Esophagus muscularis mucosa (tissue), 4 donors: ENCODE measurements around the gene GNB5. TPM values are rescaled to one million over a fixed set of nuclear protein-coding genes. Genes with fewer than 3 reads are reported as not detected.
A peak's percentile ranks its signal among the peaks of the same experiment; 100 is the strongest.

Experiments used
- DNase-seq: peaks from one replicate; pipeline ENCODE4 v3.0.0-alpha.2; 2017; ENCODE audit errors: extremely low spot score
- H3K27ac ChIP-seq, 4 donors: fragments of 200-600 bp; sonication (generic); replicated peaks in 1 of 4; 1 replicate in 3 of 4; 2 replicates in 1 of 4; pipeline ENCODE4 v1.5.1; 2016 to 2019; ENCODE audit warnings: mild to moderate bottlenecking in 1 of 4
- H3K27me3 ChIP-seq, 4 donors: fragments of 200-600 bp; sonication (generic); one replicate each; pipeline versions ENCODE4 v1.5.1 to v1.6.0; 2016 to 2019
- H3K36me3 ChIP-seq, 4 donors: fragments of 200-600 bp; sonication (generic); one replicate each; pipeline ENCODE4 v1.5.1; 2016 to 2019
- H3K4me1 ChIP-seq, 4 donors: fragments of 200-600 bp; sonication (generic); one replicate each; pipeline ENCODE4 v1.5.1; 2016 to 2019
- H3K4me3 ChIP-seq, 4 donors: fragments of 200-600 bp; sonication (generic); 1 replicate in 2 of 4; 2 replicates in 2 of 4; pipeline ENCODE4 v1.5.1; 2016 to 2019; ENCODE audit warnings: mild to moderate bottlenecking in 4 of 4, moderate library complexity in 1 of 4
- H3K9me3 ChIP-seq, 4 donors: fragments of 200-600 bp; sonication (generic); 1 replicate in 3 of 4; 2 replicates in 1 of 4; pipeline ENCODE4 v1.5.1; 2016 to 2019
- CTCF ChIP-seq, 3 experiments: fragments of 200-600 bp in 2 of 3; fragments of 450-650 bp in 1 of 3; sonication (generic) in 2 of 3; IDR thresholded peaks; one replicate each; pipeline ENCODE4 v1.5.1; 2017 to 2019; ENCODE audit warnings: antibody characterized with exemption in 3 of 3, mild to moderate bottlenecking in 2 of 3, moderate library complexity in 1 of 3
- EP300 ChIP-seq: sonication (generic); formaldehyde crosslinking; IDR thresholded peaks from one replicate; pipeline ENCODE4 v1.6.1; 2017; ENCODE audit warnings: antibody characterized with exemption
- POLR2A ChIP-seq: fragments of 450-650 bp; IDR thresholded peaks from one replicate; pipeline ENCODE4 v1.6.1; 2017; ENCODE audit warnings: antibody characterized with exemption, moderate library complexity, mild to moderate bottlenecking, low read depth
- POLR2AphosphoS5 ChIP-seq, 2 donors: sonication (generic); formaldehyde crosslinking; IDR thresholded peaks; one replicate each; pipeline ENCODE4 v1.6.1; 2017; ENCODE audit warnings: antibody characterized with exemption in 2 of 2
- WGBS: methylation state at CpG from one replicate; pipeline ENCODE4 v1.1.5; 2018; 5-methylcytosine and 5-hydroxymethylcytosine counted together
- intact Hi-C: fragments of 100-400 bp; cut with DNase I; formaldehyde crosslinking; loops from one replicate; pipeline ENCODE4 v1.15.1; 2023
- total RNA-seq, 4 donors: library from RNA; depleted of rRNA; stranded (reverse); fragments of >200 nt; gene quantifications; one replicate each; pipeline versions ENCODE4 v1.1.0 to v1.2.1, GENCODE V29; 2016

GNB5 gene
- total RNA-seq, 4 donors from 2014 or later: 26.7 to 50.1 (median 36.2) TPM

- intact Hi-C loops: no loop called here
- H3K27ac ChIP-seq: no peak overlapping the region
- no peaks in the 10 kb centered on the region for H3K36me3 ChIP-seq
- no peaks in the 10 kb centered on the region for H3K27me3 ChIP-seq
- DNase-seq: no peak
- H3K9me3 ChIP-seq: no peaks in the 10 kb centered on the region
- H3K4me1 ChIP-seq: no peaks in the 10 kb centered on the region
- no peak overlapping the region for H3K4me3 ChIP-seq
- WGBS: 89% methylated on average over 10 of the region's 10 CpGs
- TF ChIP-seq EP300: no peak
- TF ChIP-seq POLR2AphosphoS5 (IDR thresholded peaks at IDR 0.05): no peak
- no peak for TF ChIP-seq CTCF (IDR thresholded peaks at IDR 0.05)
- TF ChIP-seq POLR2A: no peak
These were observed 119.6 kb downstream of the GNB5 start for GRCh38 chr15:52071570-52071969.

- TF ChIP-seq CTCF (IDR thresholded peaks at IDR 0.05) (no peak), EP300 (no peak), POLR2AphosphoS5 (IDR thresholded peaks at IDR 0.05) (no peak), POLR2A (no peak)
- H3K9me3 ChIP-seq: no peaks in the 10 kb centered on the region
- intact Hi-C loops: no loop called here
These were observed 121.6 kb downstream of the GNB5 start for GRCh38 chr15:52069559-52069958.

GRCh38 chr15:52068004-52068615, 123.1 kb downstream of the GNB5 start:
- Histone ChIP-seq H3K27ac (no peak overlapping the region), H3K4me3 (no peak overlapping the region), H3K27me3 (no peaks in the 10 kb centered on the region), H3K36me3 (peaks cover 10 to 28% (median 21%) of the 10 kb centered on the region in 4 donors), H3K4me1 (no peaks in the 10 kb centered on the region), H3K9me3 (no peaks in the 10 kb centered on the region)
- 100% methylated on average over 2 of the region's 2 CpGs for WGBS
- DNase-seq: peak; percentile 8
- intact Hi-C loops: no loop called here
- no peak for TF ChIP-seq CTCF (IDR thresholded peaks at IDR 0.05)
- TF ChIP-seq EP300: no peak
- no peak for TF ChIP-seq POLR2AphosphoS5 (IDR thresholded peaks at IDR 0.05)
- TF ChIP-seq POLR2A: no peak

More at GRCh38 chr15:52069559-52069958, 121.6 kb downstream of the GNB5 start:
- no peak for DNase-seq
- Histone ChIP-seq H3K4me1 (no peaks in the 10 kb centered on the region), H3K27me3 (no peaks in the 10 kb centered on the region), H3K27ac (no peak overlapping the region), H3K36me3 (peaks cover 0 to 13% (median 9%) of the 10 kb centered on the region in 4 donors), H3K4me3 (no peak overlapping the region)
- WGBS: 90% methylated on average over 5 of the region's 5 CpGs

- intact Hi-C loops: no loop called here
- Histone ChIP-seq H3K9me3 (no peaks in the 10 kb centered on the region), H3K4me3 (no peak overlapping the region), H3K36me3 (peaks cover 16 to 34% (median 27%) of the 10 kb centered on the region in 4 donors), H3K27ac (no peak overlapping the region), H3K27me3 (no peaks in the 10 kb centered on the region), H3K4me1 (no peaks in the 10 kb centered on the region)
- DNase-seq: peak; percentile 47
- no peak for TF ChIP-seq EP300
- TF ChIP-seq POLR2AphosphoS5 (IDR thresholded peaks at IDR 0.05): no peak
- TF ChIP-seq CTCF (IDR thresholded peaks at IDR 0.05): no peak
- TF ChIP-seq POLR2A: no peak
These were observed 123.7 kb downstream of the GNB5 start for GRCh38 chr15:52067545-52067926.
